Measurements from ENCODE around the gene SEC24B. TPM values are rescaled to one million over a fixed set of nuclear protein-coding genes. Genes with fewer than 3 reads are reported as not detected.
"Not testable (repeated sequence)": the region's sequence is repeated elsewhere in the genome, so short reads cannot be mapped to it uniquely, and the experiment has no call there.

SEC24B gene
- total RNA-seq, 2 experiments from 2014 or later = 27.0 to 28.5 TPM

DNA sequence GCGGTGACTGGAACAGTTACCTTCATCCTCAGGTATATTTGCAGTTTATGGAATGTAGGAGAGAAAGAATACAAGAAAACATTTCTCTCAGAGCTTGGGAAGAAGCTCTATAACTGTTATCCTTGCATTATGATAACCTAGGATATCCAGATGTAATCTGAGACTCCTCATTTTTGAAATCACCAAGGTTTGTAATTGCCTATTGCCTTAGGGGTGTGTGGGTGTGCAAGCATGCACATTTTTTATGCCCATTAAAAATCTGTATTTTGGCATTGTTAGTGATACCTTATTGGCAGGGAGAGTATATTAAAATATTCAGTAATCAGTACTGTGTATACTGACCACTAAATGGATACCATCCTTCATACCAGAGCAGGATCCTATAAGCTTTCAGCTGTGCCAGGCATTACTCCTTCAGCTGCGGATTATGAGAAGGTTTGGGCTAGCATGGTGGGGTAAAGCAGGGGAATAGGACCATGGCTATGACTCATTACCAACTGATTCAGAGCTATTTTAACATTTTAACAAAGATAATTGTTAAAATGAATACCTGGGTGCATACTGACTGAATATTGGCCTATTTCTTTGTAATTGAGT, 8.3 kb downstream of the SEC24B start:
- DNase-seq (no peak), ATAC-seq (ENCODE audit: low read depth) (no peak)
- Mint-ChIP-seq H3K4me3 (no peak overlapping the region), H3K27me3 (no peaks in the 10 kb centered on the region), H3K9me3 (peaks cover 1% of the 10 kb centered on the region), H3K36me3 (peaks cover 22% of the 10 kb centered on the region), H3K4me1 (peaks cover 38% of the 10 kb centered on the region), H3K27ac (no peak overlapping the region)
- POLR2A ChIA-PET = no interaction called here

DNA sequence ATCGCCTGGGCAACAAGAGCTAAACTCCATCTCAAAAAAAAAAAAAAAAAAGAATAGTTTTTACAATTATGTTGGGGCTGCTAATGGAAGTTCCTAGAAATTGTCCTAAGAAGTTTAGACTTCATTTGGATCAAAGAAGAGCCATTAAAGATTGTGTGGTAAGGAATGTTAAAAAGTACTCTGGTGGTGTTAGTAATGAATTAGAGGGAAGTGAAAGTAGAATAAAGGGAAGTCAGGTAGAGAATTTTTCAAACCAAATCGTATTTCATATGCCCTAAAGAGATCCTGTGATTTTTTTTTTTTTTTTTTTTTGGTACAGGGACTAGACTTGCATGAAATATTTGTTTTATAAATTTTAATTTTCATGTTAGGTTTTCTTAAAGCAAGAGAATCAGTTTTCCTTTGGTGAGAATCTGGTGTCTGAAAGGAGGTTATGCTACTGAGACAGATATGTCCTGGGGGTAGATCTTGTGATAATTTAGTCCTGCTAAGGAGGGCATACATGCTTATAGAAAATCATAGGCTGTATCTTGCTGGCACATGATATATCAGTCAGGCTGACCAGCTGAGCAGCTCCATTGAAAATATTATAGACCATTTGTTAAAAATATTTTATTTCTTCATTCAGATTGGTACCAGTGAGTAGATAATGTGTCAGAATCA, 10.7 kb downstream of the SEC24B start:
- no peak for ATAC-seq (ENCODE audit: low read depth)
- H3K4me3 Mint-ChIP-seq = no peak overlapping the region

DNA sequence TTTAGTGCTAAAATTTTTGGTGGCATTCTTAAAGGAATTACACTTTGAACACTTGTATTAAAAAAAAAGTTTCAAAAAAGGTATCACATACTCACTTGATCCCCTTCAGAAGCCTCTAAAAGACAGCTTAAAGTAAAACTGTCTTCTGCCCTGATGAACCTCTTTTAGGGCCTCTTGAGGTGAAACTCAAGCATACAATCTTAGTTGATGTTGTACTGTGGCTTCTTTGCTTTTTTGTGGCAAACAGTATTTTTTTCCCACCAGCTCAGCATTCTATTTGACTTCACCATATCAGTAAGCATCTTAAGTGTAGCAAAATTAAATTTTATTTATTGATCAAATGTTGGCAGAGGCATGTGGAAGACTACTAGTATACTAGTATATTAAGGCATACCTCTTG, 13.7 kb downstream of the SEC24B start:
- peaks cover 24% of the 10 kb centered on the region for H3K4me1 Mint-ChIP-seq
- POLR2A ChIA-PET = no interaction called here

More for the DNA sequence above, 10.7 kb downstream of the SEC24B start:
- DNase-seq = no peak
- Mint-ChIP-seq H3K27me3 (no peaks in the 10 kb centered on the region), H3K4me1 (peaks cover 27% of the 10 kb centered on the region), H3K36me3 (peaks cover 31% of the 10 kb centered on the region), H3K27ac (no peak overlapping the region), H3K9me3 (peaks cover 1% of the 10 kb centered on the region)
- POLR2A ChIA-PET = interaction anchor here (0.7 kb wide), 1 partner anchor 26 kb away, joined by 3 read pairs; no protein-coding TSS in a partner anchor

DNA sequence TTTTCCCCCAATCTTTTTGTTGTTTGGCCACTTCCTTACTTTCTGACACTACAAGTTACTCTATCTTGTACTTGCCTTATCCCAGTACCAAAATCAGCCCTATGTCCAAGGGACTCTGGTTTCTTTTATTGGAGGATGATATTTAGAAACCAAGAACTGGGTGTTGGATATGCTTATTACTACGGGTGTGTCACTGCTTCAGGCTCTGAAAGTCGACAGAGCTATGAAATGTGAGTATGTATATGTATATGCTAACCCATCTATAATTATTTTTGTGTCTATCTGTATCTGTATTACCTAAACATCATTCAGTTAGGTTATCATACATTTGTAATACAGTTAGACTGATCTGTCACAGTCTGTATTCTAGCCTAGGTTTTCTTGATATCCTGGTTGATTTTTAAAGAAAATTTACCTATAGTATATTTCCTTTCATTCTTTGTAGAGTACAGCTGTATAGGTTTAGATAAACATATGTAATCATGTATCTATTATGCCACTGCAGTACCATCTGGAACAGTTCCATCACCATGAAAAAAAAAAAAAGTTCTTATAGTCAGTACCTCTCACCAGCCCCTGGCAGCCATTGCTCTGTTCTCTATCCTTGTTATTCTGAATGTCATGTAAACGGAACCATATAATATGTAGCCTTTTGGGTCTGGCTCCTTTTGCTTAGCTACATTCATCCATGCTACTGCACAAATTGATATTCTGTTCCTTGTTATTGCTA, 18.1 kb downstream of the SEC24B start:
- Mint-ChIP-seq H3K4me3 (no peak overlapping the region), H3K4me1 (peaks cover 14% of the 10 kb centered on the region), H3K36me3 (peaks cover 52% of the 10 kb centered on the region), H3K27ac (no peak overlapping the region), H3K27me3 (no peaks in the 10 kb centered on the region), H3K9me3 (no peaks in the 10 kb centered on the region)
- POLR2A ChIA-PET = no interaction called here
- ATAC-seq (ENCODE audit: low read depth) = no peak
- no peak for DNase-seq

More for the DNA sequence above, 13.7 kb downstream of the SEC24B start:
- H3K4me3 Mint-ChIP-seq = no peak overlapping the region
- no peak overlapping the region for H3K27ac Mint-ChIP-seq
- DNase-seq = no peak
- H3K36me3 Mint-ChIP-seq = peaks cover 47% of the 10 kb centered on the region
- H3K27me3 Mint-ChIP-seq = no peaks in the 10 kb centered on the region
- ATAC-seq (ENCODE audit: low read depth) = peak; percentile 10
- peaks cover 1% of the 10 kb centered on the region for H3K9me3 Mint-ChIP-seq

DNA sequence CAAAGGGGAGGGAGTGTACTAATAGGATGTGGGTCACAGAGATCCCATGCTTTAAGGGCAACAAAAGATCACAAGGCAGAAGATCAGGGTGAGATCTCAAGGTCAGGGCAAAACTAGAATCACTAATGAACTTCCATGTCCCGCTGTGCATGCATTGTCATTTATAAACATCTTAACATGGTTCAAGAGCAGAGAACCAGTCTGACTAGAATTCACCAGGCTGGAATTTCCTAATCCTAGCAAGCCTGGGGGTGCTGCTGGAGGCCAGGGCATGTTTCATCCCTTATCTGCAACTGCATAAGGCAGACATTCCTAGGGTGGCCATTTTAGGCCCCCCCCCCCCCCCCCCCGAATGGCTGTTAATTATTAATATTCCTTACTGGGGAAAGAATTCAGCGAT, 19.5 kb downstream of the SEC24B start:
- H3K4me1 Mint-ChIP-seq, H3K27ac Mint-ChIP-seq: not testable (repeated sequence)

DNA sequence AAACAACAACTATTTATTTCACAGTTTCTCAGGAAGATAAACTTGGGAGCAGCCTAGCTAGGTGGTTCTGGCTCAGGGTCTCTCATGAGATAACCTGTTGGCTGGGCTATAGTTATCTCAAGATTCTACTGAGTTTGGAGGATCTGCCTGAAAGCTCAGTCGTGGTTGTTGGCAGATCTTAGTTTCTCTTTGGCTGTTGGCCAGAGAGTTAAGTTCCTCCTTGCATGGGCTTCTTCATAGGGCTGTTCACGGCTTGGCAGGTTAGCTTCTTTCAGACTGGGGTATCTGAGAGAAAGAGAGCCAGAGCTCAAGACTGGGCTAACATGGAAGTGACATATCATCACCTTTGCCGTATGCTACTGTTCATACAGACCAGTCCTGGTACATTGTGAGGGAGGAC, 28.7 kb downstream of the SEC24B start:
- ATAC-seq (ENCODE audit: low read depth) (no peak), DNase-seq (no peak)
- Mint-ChIP-seq H3K4me1 (peaks cover 5% of the 10 kb centered on the region), H3K27me3 (no peaks in the 10 kb centered on the region), H3K9me3 (no peaks in the 10 kb centered on the region), H3K4me3 (no peak overlapping the region), H3K36me3 (peaks cover 26% of the 10 kb centered on the region), H3K27ac (no peak overlapping the region)
- POLR2A ChIA-PET = no interaction called here

More for the DNA sequence above, 19.5 kb downstream of the SEC24B start:
- DNase-seq; POLR2A ChIA-PET; H3K9me3 Mint-ChIP-seq; H3K27me3 Mint-ChIP-seq; ATAC-seq (ENCODE audit: low read depth); H3K4me3 Mint-ChIP-seq: not testable (repeated sequence)
- peaks cover 47% of the 10 kb centered on the region for H3K36me3 Mint-ChIP-seq

DNA sequence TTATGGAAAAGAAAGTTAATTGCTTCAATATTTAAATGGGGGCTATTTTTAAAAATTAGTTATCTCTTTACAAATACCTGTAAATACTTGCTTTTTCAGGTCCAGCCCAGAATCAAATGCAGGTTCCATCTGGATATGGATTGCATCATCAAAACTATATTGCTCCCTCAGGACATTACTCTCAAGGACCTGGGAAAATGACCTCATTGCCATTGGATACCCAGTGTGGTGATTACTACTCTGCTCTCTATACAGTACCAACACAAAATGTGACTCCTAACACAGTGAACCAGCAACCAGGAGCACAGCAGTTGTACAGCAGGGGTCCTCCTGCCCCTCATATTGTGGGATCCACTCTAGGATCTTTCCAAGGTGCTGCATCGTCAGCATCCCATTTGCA, 29.2 kb downstream of the SEC24B start:
- peaks cover 5% of the 10 kb centered on the region for H3K4me1 Mint-ChIP-seq
- ATAC-seq (ENCODE audit: low read depth) (no peak), DNase-seq (no peak)
- POLR2A ChIA-PET = no interaction called here
- no peak overlapping the region for H3K4me3 Mint-ChIP-seq
- no peaks in the 10 kb centered on the region for H3K9me3 Mint-ChIP-seq
- H3K36me3 Mint-ChIP-seq = peaks cover 26% of the 10 kb centered on the region
- H3K27me3 Mint-ChIP-seq = no peaks in the 10 kb centered on the region
- H3K27ac Mint-ChIP-seq = no peak overlapping the region

DNA sequence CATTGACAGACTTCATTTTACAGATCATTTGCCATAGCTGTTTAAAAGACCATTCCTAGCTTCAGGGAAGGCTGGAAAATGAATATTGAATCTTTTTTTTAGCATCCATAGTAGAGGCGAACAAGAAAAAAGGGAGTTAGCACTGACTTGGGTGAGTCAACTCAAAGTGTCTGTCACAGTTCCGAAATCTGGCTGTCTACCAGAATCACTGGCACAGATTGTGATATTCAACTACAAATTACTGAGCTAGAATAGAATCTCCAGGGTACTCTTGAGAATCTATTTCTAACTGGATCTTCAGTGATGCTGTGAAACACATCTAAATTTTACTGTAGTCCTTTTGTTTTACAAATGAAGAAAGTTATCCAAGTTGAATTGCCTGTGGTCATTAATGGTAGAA, 31.5 kb downstream of the SEC24B start:
- Mint-ChIP-seq H3K4me1 (peaks cover 10% of the 10 kb centered on the region), H3K36me3 (peaks cover 30% of the 10 kb centered on the region), H3K27ac (no peak overlapping the region), H3K27me3 (no peaks in the 10 kb centered on the region), H3K9me3 (no peaks in the 10 kb centered on the region), H3K4me3 (no peak overlapping the region)
- DNase-seq (no peak), ATAC-seq (ENCODE audit: low read depth) (no peak)
- POLR2A ChIA-PET = no interaction called here

DNA sequence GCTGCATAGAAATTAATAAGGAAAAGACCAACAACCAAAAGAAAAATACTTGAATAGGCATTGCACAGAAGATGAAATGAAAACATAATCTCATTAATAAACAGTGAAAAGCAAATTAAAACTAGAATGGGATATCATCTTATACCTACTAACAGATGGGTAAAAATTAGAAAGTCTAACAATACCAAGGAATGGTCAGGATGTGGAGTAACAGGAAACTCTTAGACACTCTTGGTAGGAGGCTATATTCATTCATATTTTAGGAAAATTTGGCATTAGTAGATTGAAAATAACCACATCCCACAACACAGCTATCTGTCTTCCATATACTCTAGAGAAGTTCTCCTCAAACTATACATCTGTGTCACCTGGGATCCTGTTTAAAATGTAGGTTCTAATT, 36.3 kb downstream of the SEC24B start:
- DNase-seq (no peak), ATAC-seq (ENCODE audit: low read depth) (no peak)
- peaks cover 29% of the 10 kb centered on the region for H3K36me3 Mint-ChIP-seq
- no peak overlapping the region for H3K4me3 Mint-ChIP-seq
- no peaks in the 10 kb centered on the region for H3K27me3 Mint-ChIP-seq
- POLR2A ChIA-PET = interaction anchor here (0.6 kb wide), 1 partner anchor 15 kb away, joined by 3 read pairs; no protein-coding TSS in a partner anchor
- peaks cover 17% of the 10 kb centered on the region for H3K4me1 Mint-ChIP-seq
- no peaks in the 10 kb centered on the region for H3K9me3 Mint-ChIP-seq
- H3K27ac Mint-ChIP-seq = no peak overlapping the region

DNA sequence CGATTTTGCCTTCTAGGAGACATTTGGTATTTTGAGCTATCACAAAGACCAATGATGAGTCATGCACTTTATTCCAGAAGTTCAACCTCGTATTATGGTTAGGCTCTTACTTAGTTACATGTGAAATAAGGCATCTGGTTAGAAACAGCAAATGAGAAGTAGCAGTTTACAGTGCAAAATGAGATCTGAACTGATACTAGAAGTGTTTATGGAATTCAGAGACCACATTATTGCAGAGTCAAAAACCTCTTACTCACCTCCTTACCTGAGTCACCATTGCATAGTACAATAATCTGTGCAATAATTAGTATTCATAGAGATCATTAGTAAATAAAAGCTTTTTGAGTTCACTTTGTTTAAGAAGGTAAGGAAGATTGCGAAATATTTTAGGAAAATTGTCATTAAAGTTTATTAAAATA, 38.7 kb downstream of the SEC24B start:
- H3K27ac Mint-ChIP-seq = no peak overlapping the region
- POLR2A ChIA-PET = no interaction called here
- ATAC-seq (ENCODE audit: low read depth) (no peak), DNase-seq (no peak)
- H3K4me1 Mint-ChIP-seq = peaks cover 19% of the 10 kb centered on the region
- peaks cover 33% of the 10 kb centered on the region for H3K36me3 Mint-ChIP-seq
- no peaks in the 10 kb centered on the region for H3K27me3 Mint-ChIP-seq
- H3K9me3 Mint-ChIP-seq = no peaks in the 10 kb centered on the region
- no peak overlapping the region for H3K4me3 Mint-ChIP-seq

DNA sequence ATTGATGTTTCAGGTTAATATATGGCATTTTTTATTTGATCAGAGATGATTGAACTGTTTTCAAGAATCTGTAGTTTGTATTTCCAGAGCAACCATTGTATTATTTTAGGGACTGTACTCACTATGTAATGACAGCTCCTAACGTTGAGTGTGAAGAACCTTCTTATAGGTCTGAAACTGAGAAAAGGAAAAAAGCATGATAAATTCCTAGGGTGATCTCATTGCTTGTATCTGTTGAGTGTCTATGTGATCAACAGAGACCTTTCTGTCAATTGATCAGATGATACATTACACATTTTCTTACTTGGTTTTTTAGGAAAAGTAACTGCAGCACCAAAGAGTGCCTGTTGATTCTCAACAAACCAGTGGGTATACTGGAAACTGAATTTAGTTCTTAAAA, 40.2 kb downstream of the SEC24B start:
- no peaks in the 10 kb centered on the region for H3K27me3 Mint-ChIP-seq
- no peak overlapping the region for H3K4me3 Mint-ChIP-seq
- peaks cover 16% of the 10 kb centered on the region for H3K4me1 Mint-ChIP-seq
- H3K9me3 Mint-ChIP-seq = no peaks in the 10 kb centered on the region
- no peak for ATAC-seq (ENCODE audit: low read depth)
- H3K36me3 Mint-ChIP-seq = peaks cover 28% of the 10 kb centered on the region
- H3K27ac Mint-ChIP-seq = no peak overlapping the region
- POLR2A ChIA-PET = no interaction called here
- no peak for DNase-seq

DNA sequence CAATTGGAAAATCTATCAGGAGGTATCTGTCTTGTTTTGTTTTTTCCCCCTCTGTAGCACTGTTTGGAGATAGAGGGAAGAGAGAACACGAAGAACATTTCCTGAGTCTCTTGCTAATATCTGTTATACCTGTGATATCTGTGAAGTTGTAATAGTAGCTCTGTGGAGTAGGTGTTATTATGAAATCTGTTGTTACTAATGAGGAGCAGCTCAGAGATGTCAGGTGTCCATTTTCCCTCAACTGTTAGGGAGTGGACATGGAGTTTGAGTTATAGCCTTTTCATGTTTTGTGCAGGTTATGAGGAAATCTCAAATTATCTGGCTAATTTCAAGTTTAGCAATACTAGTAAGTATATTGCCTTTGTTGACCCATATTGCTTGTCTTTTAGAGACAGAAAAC, 52.4 kb downstream of the SEC24B start:
- no peaks in the 10 kb centered on the region for H3K27me3 Mint-ChIP-seq
- ATAC-seq (ENCODE audit: low read depth) (no peak), DNase-seq (no peak)
- no peak overlapping the region for H3K27ac Mint-ChIP-seq
- POLR2A ChIA-PET = no interaction called here
- no peak overlapping the region for H3K4me3 Mint-ChIP-seq
- H3K36me3 Mint-ChIP-seq = peaks cover 22% of the 10 kb centered on the region
- H3K9me3 Mint-ChIP-seq = no peaks in the 10 kb centered on the region
- H3K4me1 Mint-ChIP-seq = peaks cover 2% of the 10 kb centered on the region

DNA sequence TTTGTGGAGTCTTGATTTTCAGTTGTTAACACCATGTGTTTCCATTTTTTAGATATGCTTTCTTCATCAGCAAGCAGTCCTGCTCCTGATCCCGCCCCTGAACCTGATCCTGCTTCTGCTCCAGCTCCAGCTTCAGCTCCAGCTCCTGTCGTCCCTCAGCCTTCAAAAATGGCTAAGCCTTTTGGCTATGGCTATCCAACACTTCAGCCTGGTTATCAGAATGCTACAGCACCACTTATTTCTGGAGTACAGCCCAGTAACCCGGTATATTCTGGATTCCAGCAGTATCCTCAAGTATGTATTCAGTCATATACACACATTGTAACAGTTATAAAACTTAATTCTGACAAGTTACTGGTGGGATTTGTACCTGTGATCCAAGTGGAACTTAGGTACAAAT, 60.9 kb downstream of the SEC24B start:
- ATAC-seq (ENCODE audit: low read depth) (no peak), DNase-seq (no peak)
- peaks cover 4% of the 10 kb centered on the region for H3K4me1 Mint-ChIP-seq
- POLR2A ChIA-PET = no interaction called here
- peaks cover 1% of the 10 kb centered on the region for H3K9me3 Mint-ChIP-seq
- no peak overlapping the region for H3K4me3 Mint-ChIP-seq
- H3K27ac Mint-ChIP-seq = no peak overlapping the region
- no peaks in the 10 kb centered on the region for H3K27me3 Mint-ChIP-seq
- H3K36me3 Mint-ChIP-seq = peaks cover 46% of the 10 kb centered on the region

DNA sequence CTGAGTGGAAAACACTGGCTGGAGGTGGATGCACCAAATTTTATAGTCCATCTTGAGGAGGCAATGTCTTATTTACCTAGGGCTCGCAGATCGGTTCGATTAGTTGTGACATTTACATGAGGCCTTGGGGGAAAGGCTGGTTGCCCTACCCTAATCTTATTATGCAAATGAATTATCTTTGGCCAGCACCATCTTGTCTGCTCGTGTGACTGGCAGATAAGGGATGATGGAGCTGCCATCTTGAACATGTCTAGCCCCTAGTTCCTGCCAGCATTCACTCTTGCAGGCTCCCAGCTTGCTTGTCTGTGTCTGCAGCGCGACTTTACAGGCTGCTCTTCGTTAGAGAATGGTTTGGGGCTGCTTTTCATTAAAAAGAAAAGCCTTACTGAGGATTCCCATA, 61.9 kb downstream of the SEC24B start:
- no peaks in the 10 kb centered on the region for H3K27me3 Mint-ChIP-seq
- POLR2A ChIA-PET = no interaction called here
- peaks cover 4% of the 10 kb centered on the region for H3K4me1 Mint-ChIP-seq
- no peak overlapping the region for H3K4me3 Mint-ChIP-seq
- ATAC-seq (ENCODE audit: low read depth) (no peak), DNase-seq (no peak)
- H3K36me3 Mint-ChIP-seq = peaks cover 46% of the 10 kb centered on the region
- H3K9me3 Mint-ChIP-seq = peaks cover 1% of the 10 kb centered on the region
- H3K27ac Mint-ChIP-seq = no peak overlapping the region

Data from activated naive CD8-positive, alpha-beta T cell treated with anti-CD3 and anti-CD28 coated beads, Interleukin-2, amount 10 ng/mL, durations not matched to agents 7 days and 5 days (primary cell).